ENCODE results near the gene ZNG1A. TPM values are rescaled to one million over a fixed set of nuclear protein-coding genes. Genes with fewer than 3 reads are reported as not detected.
"Not testable (repeated sequence)": the region's sequence is repeated elsewhere in the genome, so short reads cannot be mapped to it uniquely, and the experiment has no call there.

ZNG1A gene
- total RNA-seq, 1 experiment from 2014 or later = 34.6 TPM

GRCh38 chr9:105991-106390 is 72.9 kb downstream of the ZNG1A start:
- POLR2A ChIA-PET; intact Hi-C loops (cut with micrococcal nuclease; ENCODE audit: unreplicated experiment); H3K9me3 Mint-ChIP-seq (ENCODE audit: unreplicated experiment); CTCF ChIA-PET; H3K27me3 ChIP-seq (replicated peaks; ENCODE audit: control insufficient read depth, insufficient read depth, low read length); H3K4me1 ChIP-seq; H3K27ac Mint-ChIP-seq (ENCODE audit: unreplicated experiment); DNase-seq; H3K4me1 Mint-ChIP-seq (ENCODE audit: low read depth, unreplicated experiment); H3K36me3 Mint-ChIP-seq (ENCODE audit: insufficient read depth, unreplicated experiment); H3K36me3 ChIP-seq (ENCODE audit: control insufficient read depth, insufficient read depth, low read length); H3K4me3 ChIP-seq (ENCODE audit: low read depth, low read length); BruUV-seq (replicated peaks); H3K4me3 Mint-ChIP-seq (ENCODE audit: unreplicated experiment); H3K9me3 ChIP-seq: not testable (repeated sequence)
- H3K27me3 Mint-ChIP-seq (ENCODE audit: insufficient read depth, unreplicated experiment) = peaks cover 12% of the 10 kb centered on the region

GRCh38 chr9:100430-100829 is 78.4 kb downstream of the ZNG1A start:
- H3K4me1 ChIP-seq; H3K9me3 ChIP-seq; H3K4me3 ChIP-seq (ENCODE audit: low read depth, low read length); H3K36me3 ChIP-seq (ENCODE audit: control insufficient read depth, insufficient read depth, low read length); H3K27me3 ChIP-seq (replicated peaks; ENCODE audit: control insufficient read depth, insufficient read depth, low read length); H3K4me3 Mint-ChIP-seq (ENCODE audit: unreplicated experiment); H3K27ac Mint-ChIP-seq (ENCODE audit: unreplicated experiment); DNase-seq; H3K9me3 Mint-ChIP-seq (ENCODE audit: unreplicated experiment); H3K27me3 Mint-ChIP-seq (ENCODE audit: insufficient read depth, unreplicated experiment); POLR2A ChIA-PET; H3K4me1 Mint-ChIP-seq (ENCODE audit: low read depth, unreplicated experiment); CTCF ChIA-PET; intact Hi-C loops (cut with micrococcal nuclease; ENCODE audit: unreplicated experiment); H3K36me3 Mint-ChIP-seq (ENCODE audit: insufficient read depth, unreplicated experiment); BruUV-seq (replicated peaks): not testable (repeated sequence)

GRCh38 chr9:99867-100266 is 79.0 kb downstream of the ZNG1A start:
- H3K4me3 Mint-ChIP-seq (ENCODE audit: unreplicated experiment); H3K9me3 Mint-ChIP-seq (ENCODE audit: unreplicated experiment); H3K4me1 Mint-ChIP-seq (ENCODE audit: low read depth, unreplicated experiment); POLR2A ChIA-PET; H3K27me3 Mint-ChIP-seq (ENCODE audit: insufficient read depth, unreplicated experiment); H3K4me1 ChIP-seq; BruUV-seq (replicated peaks); DNase-seq; H3K9me3 ChIP-seq; H3K36me3 ChIP-seq (ENCODE audit: control insufficient read depth, insufficient read depth, low read length); intact Hi-C loops (cut with micrococcal nuclease; ENCODE audit: unreplicated experiment); H3K27ac Mint-ChIP-seq (ENCODE audit: unreplicated experiment); H3K36me3 Mint-ChIP-seq (ENCODE audit: insufficient read depth, unreplicated experiment); H3K27me3 ChIP-seq (replicated peaks; ENCODE audit: control insufficient read depth, insufficient read depth, low read length); CTCF ChIA-PET; H3K4me3 ChIP-seq (ENCODE audit: low read depth, low read length): not testable (repeated sequence)

- BruUV-seq (replicated peaks); H3K4me3 Mint-ChIP-seq (ENCODE audit: unreplicated experiment); POLR2A ChIA-PET: not testable (repeated sequence)
Observed at GRCh38 chr9:98775-99174, 80.1 kb downstream of the ZNG1A start.

GRCh38 chr9:94992-95391 is 83.9 kb downstream of the ZNG1A start:
- H3K9me3 Mint-ChIP-seq (ENCODE audit: unreplicated experiment); H3K4me1 Mint-ChIP-seq (ENCODE audit: low read depth, unreplicated experiment); CTCF ChIA-PET; H3K36me3 Mint-ChIP-seq (ENCODE audit: insufficient read depth, unreplicated experiment); H3K27me3 Mint-ChIP-seq (ENCODE audit: insufficient read depth, unreplicated experiment); H3K27ac Mint-ChIP-seq (ENCODE audit: unreplicated experiment); POLR2A ChIA-PET; H3K27me3 ChIP-seq (replicated peaks; ENCODE audit: control insufficient read depth, insufficient read depth, low read length); BruUV-seq (replicated peaks); intact Hi-C loops (cut with micrococcal nuclease; ENCODE audit: unreplicated experiment); H3K4me1 ChIP-seq; H3K4me3 Mint-ChIP-seq (ENCODE audit: unreplicated experiment); H3K4me3 ChIP-seq (ENCODE audit: low read depth, low read length); DNase-seq; H3K36me3 ChIP-seq (ENCODE audit: control insufficient read depth, insufficient read depth, low read length); H3K9me3 ChIP-seq: not testable (repeated sequence)

More at GRCh38 chr9:98775-99174, 80.1 kb downstream of the ZNG1A start:
- H3K4me1 Mint-ChIP-seq (ENCODE audit: low read depth, unreplicated experiment); H3K9me3 ChIP-seq; H3K9me3 Mint-ChIP-seq (ENCODE audit: unreplicated experiment); H3K27me3 ChIP-seq (replicated peaks; ENCODE audit: control insufficient read depth, insufficient read depth, low read length); H3K4me3 ChIP-seq (ENCODE audit: low read depth, low read length); CTCF ChIA-PET; H3K4me1 ChIP-seq; H3K36me3 ChIP-seq (ENCODE audit: control insufficient read depth, insufficient read depth, low read length); H3K27me3 Mint-ChIP-seq (ENCODE audit: insufficient read depth, unreplicated experiment); intact Hi-C loops (cut with micrococcal nuclease; ENCODE audit: unreplicated experiment); H3K36me3 Mint-ChIP-seq (ENCODE audit: insufficient read depth, unreplicated experiment); DNase-seq; H3K27ac Mint-ChIP-seq (ENCODE audit: unreplicated experiment): not testable (repeated sequence)

GRCh38 chr9:94323-94722 is 84.5 kb downstream of the ZNG1A start:
- CTCF ChIA-PET; H3K27me3 Mint-ChIP-seq (ENCODE audit: insufficient read depth, unreplicated experiment); BruUV-seq (replicated peaks); H3K4me3 ChIP-seq (ENCODE audit: low read depth, low read length); H3K4me1 ChIP-seq; H3K9me3 Mint-ChIP-seq (ENCODE audit: unreplicated experiment); H3K9me3 ChIP-seq; H3K27me3 ChIP-seq (replicated peaks; ENCODE audit: control insufficient read depth, insufficient read depth, low read length); H3K36me3 Mint-ChIP-seq (ENCODE audit: insufficient read depth, unreplicated experiment); intact Hi-C loops (cut with micrococcal nuclease; ENCODE audit: unreplicated experiment); H3K4me1 Mint-ChIP-seq (ENCODE audit: low read depth, unreplicated experiment); H3K4me3 Mint-ChIP-seq (ENCODE audit: unreplicated experiment); H3K36me3 ChIP-seq (ENCODE audit: control insufficient read depth, insufficient read depth, low read length); DNase-seq; H3K27ac Mint-ChIP-seq (ENCODE audit: unreplicated experiment); POLR2A ChIA-PET: not testable (repeated sequence)

- not testable (repeated sequence) for H3K4me3 ChIP-seq (ENCODE audit: low read depth, low read length)
Observed at GRCh38 chr9:93909-94308, 84.9 kb downstream of the ZNG1A start.

More at GRCh38 chr9:93909-94308, 84.9 kb downstream of the ZNG1A start:
- intact Hi-C loops (cut with micrococcal nuclease; ENCODE audit: unreplicated experiment); POLR2A ChIA-PET; H3K9me3 ChIP-seq; H3K27ac Mint-ChIP-seq (ENCODE audit: unreplicated experiment); DNase-seq; H3K4me3 Mint-ChIP-seq (ENCODE audit: unreplicated experiment); H3K27me3 ChIP-seq (replicated peaks; ENCODE audit: control insufficient read depth, insufficient read depth, low read length); H3K4me1 ChIP-seq; BruUV-seq (replicated peaks); CTCF ChIA-PET; H3K4me1 Mint-ChIP-seq (ENCODE audit: low read depth, unreplicated experiment); H3K9me3 Mint-ChIP-seq (ENCODE audit: unreplicated experiment); H3K36me3 Mint-ChIP-seq (ENCODE audit: insufficient read depth, unreplicated experiment); H3K27me3 Mint-ChIP-seq (ENCODE audit: insufficient read depth, unreplicated experiment); H3K36me3 ChIP-seq (ENCODE audit: control insufficient read depth, insufficient read depth, low read length): not testable (repeated sequence)
